Stimulated activated CD8-positive, alpha-beta memory T cell treated with anti-CD3 and anti-CD28 coated beads, Interleukin-12 subunit alpha, Interleukin-12 subunit beta, amount 100 ng/mL, for 4 hours (primary cell): ENCODE data around the gene TLE1.
"Not testable (repeated sequence)": the region's sequence is repeated elsewhere in the genome, so short reads cannot be mapped to it uniquely, and the experiment has no call there.

ENCODE experiments used
- DNase-seq: peaks from one replicate; pipeline ENCODE4 v3.0.0-alpha.2; 2020; ENCODE audit warnings: low read depth

TLE1 gene

GRCh38 chr9:81621785-81622259, 67.5 kb downstream of the TLE1 start:
- no peak for DNase-seq

- no peak for DNase-seq
Measured at GRCh38 chr9:81621118-81621517, 68.2 kb downstream of the TLE1 start.

- DNase-seq: no peak
Measured at GRCh38 chr9:81620002-81620390, 69.4 kb downstream of the TLE1 start.

- DNase-seq: no peak
Measured at GRCh38 chr9:81619353-81620001, 69.9 kb downstream of the TLE1 start.

- no peak for DNase-seq
Measured at GRCh38 chr9:81618923-81619322, 70.4 kb downstream of the TLE1 start.

GRCh38 chr9:81616141-81616540, 73.2 kb downstream of the TLE1 start:
- DNase-seq: no peak

- DNase-seq: no peak
Measured at GRCh38 chr9:81614335-81614734, 75.0 kb downstream of the TLE1 start.

GRCh38 chr9:81613002-81613812, 76.1 kb downstream of the TLE1 start:
- no peak for DNase-seq

GRCh38 chr9:81611664-81612063, 77.7 kb downstream of the TLE1 start:
- no peak for DNase-seq

GRCh38 chr9:81610740-81611107, 78.6 kb downstream of the TLE1 start:
- DNase-seq: no peak

- DNase-seq: no peak
Measured at GRCh38 chr9:81609782-81610739, 79.3 kb downstream of the TLE1 start.

- DNase-seq: no peak
Measured at GRCh38 chr9:81608289-81608657, 81.1 kb downstream of the TLE1 start.

GRCh38 chr9:81607593-81608288, 81.6 kb downstream of the TLE1 start:
- DNase-seq: no peak

- DNase-seq: not testable (repeated sequence)
Measured at GRCh38 chr9:81606261-81606660, 83.1 kb downstream of the TLE1 start.

GRCh38 chr9:81605170-81605670, 84.1 kb downstream of the TLE1 start:
- no peak for DNase-seq

GRCh38 chr9:81604306-81605169, 84.8 kb downstream of the TLE1 start:
- no peak for DNase-seq

- DNase-seq: no peak
Measured at GRCh38 chr9:81602887-81603680, 86.3 kb downstream of the TLE1 start.

GRCh38 chr9:81601639-81602623, 87.4 kb downstream of the TLE1 start:
- no peak for DNase-seq

GRCh38 chr9:81600631-81601030, 88.7 kb downstream of the TLE1 start:
- no peak for DNase-seq
